Measurements from ENCODE around the gene ZFYVE9. TPM values are rescaled to one million over a fixed set of nuclear protein-coding genes. Genes with fewer than 3 reads are reported as not detected.

The ZFYVE9 gene
- total and polyA plus RNA-seq, 10 of the 15 experiments (the other 5 are each of a cell fraction or from before 2014, with no cell fraction given): 0.26 to 6.9 (median 2.3) TPM

GRCh38 chr1:52366517-52366827 is 224.6 kb downstream of the ZFYVE9 start (continued):
- no peak for TF ChIP-seq IRF5 (IDR thresholded peaks at IDR 0.05; ENCODE audit: borderline replicate concordance)
- no peak for TF ChIP-seq BACH1 (IDR thresholded peaks at IDR 0.05; ENCODE audit: borderline replicate concordance)
- no peak for TF ChIP-seq ZNF384 (IDR thresholded peaks at IDR 0.05; ENCODE audit: borderline replicate concordance, low read depth, low read length)
- TF ChIP-seq IKZF2 (IDR thresholded peaks at IDR 0.05): no peak
- no peak for TF ChIP-seq PAX8 (IDR thresholded peaks at IDR 0.05)
- no peak for TF ChIP-seq CTCF (IDR thresholded peaks at IDR 0.05 in 2 of 3, conservative IDR thresholded peaks at IDR 0.05 in 1 of 3; ENCODE audit: control insufficient read depth in 2 of 3, extremely low read depth in 1 of 3, insufficient read depth in 1 of 3, low read depth in 3 of 3, low read length in 3 of 3)
- TF ChIP-seq ZSCAN29 (IDR thresholded peaks at IDR 0.05): no peak
- TF ChIP-seq ASH2L (IDR thresholded peaks at IDR 0.05; ENCODE audit: borderline replicate concordance, low read depth): no peak
- peak; percentile 1 for TF ChIP-seq SP1 (IDR thresholded peaks at IDR 0.05; ENCODE audit: low read depth, low read length)
- no peak for TF ChIP-seq POU2F2 (IDR thresholded peaks at IDR 0.05; ENCODE audit: borderline replicate concordance, low read depth, low read length)
- TF ChIP-seq MEF2A (IDR thresholded peaks at IDR 0.05; ENCODE audit: insufficient read depth, low read depth, low read length): no peak
- TF ChIP-seq, protein P1, sequence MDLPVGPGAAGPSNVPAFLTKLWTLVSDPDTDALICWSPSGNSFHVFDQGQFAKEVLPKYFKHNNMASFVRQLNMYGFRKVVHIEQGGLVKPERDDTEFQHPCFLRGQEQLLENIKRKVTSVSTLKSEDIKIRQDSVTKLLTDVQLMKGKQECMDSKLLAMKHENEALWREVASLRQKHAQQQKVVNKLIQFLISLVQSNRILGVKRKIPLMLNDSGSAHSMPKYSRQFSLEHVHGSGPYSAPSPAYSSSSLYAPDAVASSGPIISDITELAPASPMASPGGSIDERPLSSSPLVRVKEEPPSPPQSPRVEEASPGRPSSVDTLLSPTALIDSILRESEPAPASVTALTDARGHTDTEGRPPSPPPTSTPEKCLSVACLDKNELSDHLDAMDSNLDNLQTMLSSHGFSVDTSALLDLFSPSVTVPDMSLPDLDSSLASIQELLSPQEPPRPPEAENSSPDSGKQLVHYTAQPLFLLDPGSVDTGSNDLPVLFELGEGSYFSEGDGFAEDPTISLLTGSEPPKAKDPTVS (IDR thresholded peaks at IDR 0.05; ENCODE audit: low read depth, low read length): no peak
- TF ChIP-seq GABPA (IDR thresholded peaks at IDR 0.05; ENCODE audit: low read depth): no peak
- TF ChIP-seq ATF3 (IDR thresholded peaks at IDR 0.05; ENCODE audit: borderline replicate concordance, extremely low read depth, low read depth, low read length): no peak

All from GM12878 (cell line).